HL-60 (cell line): ENCODE results near the gene FAM200B.

ENCODE experiments used
- DNase-seq, 2 experiments: peaks; one replicate each; pipeline ENCODE4 v3.0.0-alpha.2; 2010 to 2020; ENCODE audit warnings: low read depth in 1 of 2, low spot score in 1 of 2
- H3K27ac ChIP-seq: fragments of 250-450 bp; sonication (Bioruptor Pico); replicated peaks from 2 replicates; pipeline ENCODE4 v1.5.1; 2020; ENCODE audit warnings: mild to moderate bottlenecking, moderate library complexity
- H3K27me3 ChIP-seq: fragments of 250-450 bp; sonication (Bioruptor Pico); 2 replicates; pipeline ENCODE4 v1.5.1; 2021; ENCODE audit warnings: mild to moderate bottlenecking, moderate library complexity; ENCODE audit not compliant: insufficient read depth, poor library complexity, severe bottlenecking
- H3K4me3 ChIP-seq: replicated peaks from 2 replicates; pipeline ENCODE4 v1.5.1; 2011; ENCODE audit warnings: mild to moderate bottlenecking, control low read depth, low read length; ENCODE audit not compliant: insufficient read depth
- GABPA ChIP-seq: IDR thresholded peaks from 2 replicates; pipeline ENCODE4 v1.6.1; 2012; ENCODE audit warnings: low read depth
- POLR2AphosphoS5 ChIP-seq: IDR thresholded peaks from 2 replicates; pipeline ENCODE4 v1.6.1; 2012; ENCODE audit warnings: low read depth
- SPI1 ChIP-seq: IDR thresholded peaks from 2 replicates; pipeline ENCODE4 v1.6.1; 2012; ENCODE audit warnings: low read depth, mild to moderate bottlenecking, borderline replicate concordance
- long read RNA-seq: library from polyadenylated mRNA; unstranded; transcript quantifications from one replicate; pipeline ENCODE4 v2.0.0, GENCODE V29; 2020
- TF ChIP-seq, protein P1 (sequence below): IDR thresholded peaks from 2 replicates; pipeline ENCODE4 v1.6.1; 2012; ENCODE audit warnings: low read depth; ENCODE audit not compliant: insufficient replicate concordance
- TF ChIP-seq, protein P2 (sequence below): IDR thresholded peaks from one replicate; pipeline ENCODE4 v1.5.1; 2011; ENCODE audit warnings: low read length, control low read depth, inconsistent platforms; ENCODE audit not compliant: insufficient read depth

Gene FAM200B
- long read RNA-seq, full-length matches to known transcripts = 10 of 18 reads
- long read RNA-seq, partial matches to known transcripts = 5 of 18 reads
- long read RNA-seq, other reads (novel, unspliced or antisense) = 3 of 18 reads

DNA sequence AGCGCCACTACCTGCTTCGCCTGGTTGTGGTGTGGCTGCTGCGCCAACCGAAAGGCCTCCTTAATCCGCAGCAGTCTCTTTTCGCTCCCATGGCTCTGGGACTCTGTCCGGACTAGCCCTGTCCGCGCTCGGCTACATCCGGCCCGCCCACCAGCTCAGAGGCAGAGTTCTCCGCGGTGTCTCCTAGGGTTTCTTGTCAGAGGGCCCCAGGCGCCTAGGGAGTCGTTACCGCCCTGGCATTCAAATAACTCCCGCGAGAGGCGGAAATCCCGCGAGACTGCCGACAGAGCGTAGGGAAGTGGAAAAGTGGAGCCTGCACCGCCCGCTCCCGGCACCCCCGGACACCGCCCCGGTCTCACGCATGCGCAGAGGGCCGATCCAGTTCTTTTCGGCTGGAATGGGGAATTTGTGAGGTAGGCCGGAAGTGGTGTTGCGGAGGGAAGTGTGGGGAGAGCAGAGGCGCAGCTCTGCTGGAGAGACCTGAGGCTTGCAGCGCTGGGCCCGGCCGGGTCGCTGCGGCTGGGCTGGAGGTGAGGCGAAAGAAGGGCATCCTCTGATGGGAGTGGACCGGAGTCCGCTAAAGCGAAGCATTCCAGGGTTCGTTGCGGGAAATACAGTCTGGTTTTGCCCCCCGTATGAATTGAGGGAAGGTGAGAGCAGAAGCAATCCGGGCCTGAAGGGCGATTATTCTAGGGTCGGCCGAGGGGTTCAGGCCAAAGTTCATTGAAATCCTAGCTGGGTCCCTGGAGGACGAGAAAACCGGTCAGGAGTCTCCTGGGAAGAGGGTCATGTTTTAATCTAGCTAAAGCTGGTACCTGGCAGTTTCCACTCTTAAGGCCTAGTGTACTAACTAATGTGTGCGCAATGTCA, at the start of gene FAM200B:
FAM200B (plus strand) TSS at position 456 of the 870 bp plus-strand sequence. CDS start 5,151 bp downstream, outside the sequence.
- H3K27ac ChIP-seq = peak within 1 kb of the TSS; percentile 96

DNA sequence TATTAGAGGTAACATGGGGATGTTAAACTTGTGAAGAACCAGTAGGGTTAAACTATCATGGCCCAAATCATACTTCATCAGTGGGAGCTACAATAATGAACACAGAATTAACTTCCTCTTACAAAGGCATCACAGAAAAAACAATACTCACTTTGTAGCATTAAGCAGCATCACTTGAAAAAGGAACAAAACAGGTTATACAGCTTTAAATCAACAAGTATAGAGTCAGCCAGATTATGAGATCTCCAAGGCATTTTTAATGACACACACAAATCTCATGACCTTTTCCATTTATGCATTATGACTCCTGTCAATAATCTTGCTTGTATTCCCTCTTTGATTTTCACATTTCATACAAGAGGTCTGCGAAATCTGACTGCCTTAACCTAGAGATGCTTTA, 44.8 kb upstream of the FAM200B start:
- no peak overlapping the region for H3K4me3 ChIP-seq
- H3K27me3 ChIP-seq = no peaks in the 10 kb centered on the region
- TF ChIP-seq SPI1 (no peak), POLR2AphosphoS5 (no peak), GABPA (no peak)
- TF ChIP-seq, protein P1, sequence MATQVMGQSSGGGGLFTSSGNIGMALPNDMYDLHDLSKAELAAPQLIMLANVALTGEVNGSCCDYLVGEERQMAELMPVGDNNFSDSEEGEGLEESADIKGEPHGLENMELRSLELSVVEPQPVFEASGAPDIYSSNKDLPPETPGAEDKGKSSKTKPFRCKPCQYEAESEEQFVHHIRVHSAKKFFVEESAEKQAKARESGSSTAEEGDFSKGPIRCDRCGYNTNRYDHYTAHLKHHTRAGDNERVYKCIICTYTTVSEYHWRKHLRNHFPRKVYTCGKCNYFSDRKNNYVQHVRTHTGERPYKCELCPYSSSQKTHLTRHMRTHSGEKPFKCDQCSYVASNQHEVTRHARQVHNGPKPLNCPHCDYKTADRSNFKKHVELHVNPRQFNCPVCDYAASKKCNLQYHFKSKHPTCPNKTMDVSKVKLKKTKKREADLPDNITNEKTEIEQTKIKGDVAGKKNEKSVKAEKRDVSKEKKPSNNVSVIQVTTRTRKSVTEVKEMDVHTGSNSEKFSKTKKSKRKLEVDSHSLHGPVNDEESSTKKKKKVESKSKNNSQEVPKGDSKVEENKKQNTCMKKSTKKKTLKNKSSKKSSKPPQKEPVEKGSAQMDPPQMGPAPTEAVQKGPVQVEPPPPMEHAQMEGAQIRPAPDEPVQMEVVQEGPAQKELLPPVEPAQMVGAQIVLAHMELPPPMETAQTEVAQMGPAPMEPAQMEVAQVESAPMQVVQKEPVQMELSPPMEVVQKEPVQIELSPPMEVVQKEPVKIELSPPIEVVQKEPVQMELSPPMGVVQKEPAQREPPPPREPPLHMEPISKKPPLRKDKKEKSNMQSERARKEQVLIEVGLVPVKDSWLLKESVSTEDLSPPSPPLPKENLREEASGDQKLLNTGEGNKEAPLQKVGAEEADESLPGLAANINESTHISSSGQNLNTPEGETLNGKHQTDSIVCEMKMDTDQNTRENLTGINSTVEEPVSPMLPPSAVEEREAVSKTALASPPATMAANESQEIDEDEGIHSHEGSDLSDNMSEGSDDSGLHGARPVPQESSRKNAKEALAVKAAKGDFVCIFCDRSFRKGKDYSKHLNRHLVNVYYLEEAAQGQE = no peak
- TF ChIP-seq, protein P2, sequence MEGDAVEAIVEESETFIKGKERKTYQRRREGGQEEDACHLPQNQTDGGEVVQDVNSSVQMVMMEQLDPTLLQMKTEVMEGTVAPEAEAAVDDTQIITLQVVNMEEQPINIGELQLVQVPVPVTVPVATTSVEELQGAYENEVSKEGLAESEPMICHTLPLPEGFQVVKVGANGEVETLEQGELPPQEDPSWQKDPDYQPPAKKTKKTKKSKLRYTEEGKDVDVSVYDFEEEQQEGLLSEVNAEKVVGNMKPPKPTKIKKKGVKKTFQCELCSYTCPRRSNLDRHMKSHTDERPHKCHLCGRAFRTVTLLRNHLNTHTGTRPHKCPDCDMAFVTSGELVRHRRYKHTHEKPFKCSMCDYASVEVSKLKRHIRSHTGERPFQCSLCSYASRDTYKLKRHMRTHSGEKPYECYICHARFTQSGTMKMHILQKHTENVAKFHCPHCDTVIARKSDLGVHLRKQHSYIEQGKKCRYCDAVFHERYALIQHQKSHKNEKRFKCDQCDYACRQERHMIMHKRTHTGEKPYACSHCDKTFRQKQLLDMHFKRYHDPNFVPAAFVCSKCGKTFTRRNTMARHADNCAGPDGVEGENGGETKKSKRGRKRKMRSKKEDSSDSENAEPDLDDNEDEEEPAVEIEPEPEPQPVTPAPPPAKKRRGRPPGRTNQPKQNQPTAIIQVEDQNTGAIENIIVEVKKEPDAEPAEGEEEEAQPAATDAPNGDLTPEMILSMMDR = no peak
- no peak overlapping the region for H3K27ac ChIP-seq
- no peak for DNase-seq

More for the DNA sequence above, at the start of gene FAM200B:
- TF ChIP-seq, protein P2 = no peak
- TF ChIP-seq SPI1 (peak; percentile 91), POLR2AphosphoS5 (peak; percentile 78), GABPA (peak; percentile 19)
- TF ChIP-seq, protein P1 = no peak
- peak; percentile 96 to 99 for DNase-seq
- Histone ChIP-seq H3K27me3 (no peaks in the 10 kb centered on the region), H3K4me3 (peak within 1 kb of the TSS; percentile 85)

DNA sequence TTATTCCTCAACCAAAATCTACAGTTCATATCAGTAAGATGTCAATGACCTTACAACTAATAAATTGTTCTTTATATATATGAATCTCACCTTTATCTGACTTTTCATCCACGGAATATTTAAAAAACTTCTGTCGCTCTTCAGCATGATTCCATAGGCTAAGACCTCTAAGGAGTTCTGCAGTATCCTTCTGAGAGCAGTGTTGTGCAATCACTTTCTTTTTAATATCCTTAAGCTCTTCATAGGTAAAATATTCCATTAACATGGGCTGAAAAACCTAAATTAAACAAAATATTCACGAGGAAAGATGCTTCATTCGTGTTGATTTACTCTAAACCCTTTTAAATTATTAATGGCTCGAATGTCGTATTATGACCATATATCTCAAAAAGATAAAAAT, 43.2 kb upstream of the FAM200B start:
- no peak for DNase-seq
- TF ChIP-seq, protein P2 = no peak
- TF ChIP-seq, protein P1 = no peak
- TF ChIP-seq POLR2AphosphoS5 (no peak), SPI1 (no peak), GABPA (no peak)
- Histone ChIP-seq H3K27me3 (no peaks in the 10 kb centered on the region), H3K4me3 (no peak overlapping the region), H3K27ac (no peak overlapping the region)
